ENCODE data around the gene ZNF469. TPM values are rescaled to one million over a fixed set of nuclear protein-coding genes. Genes with fewer than 3 reads are reported as not detected.

The ZNF469 gene
- total and polyA plus RNA-seq, 2 of the 13 experiments (the other 11 are each of a cell fraction or from before 2014, with no cell fraction given), result not detected

- TF ChIP-seq HNRNPL (IDR thresholded peaks at IDR 0.05; ENCODE audit: low read depth, low read length), result no peak
- no peak for TF ChIP-seq ZNF746 (CRISPR knock-in tag; IDR thresholded peaks at IDR 0.05)
- 0 out of 2 replicates have a peak, but pooled peaks have one; percentile 23 for TF ChIP-seq ZNF713 (CRISPR knock-in tag; IDR thresholded peaks at IDR 0.05)
These were observed 15.6 kb downstream of the ZNF469 start (continued) for GRCh38 chr16:88398170-88398873.

- peaks cover 4% of the 10 kb centered on the region; the same call in 1 of the 2 replicates for H4K20me1 ChIP-seq (ENCODE audit: insufficient read depth, low read length)
- WGBS (ENCODE audit: low lambda C conversion rate), result 37% methylated on average over 8 of the region's 8 CpGs
These were observed 16.1 kb downstream of the ZNF469 start for GRCh38 chr16:88398874-88399178.

More at GRCh38 chr16:88398874-88399178, 16.1 kb downstream of the ZNF469 start:
- no peak overlapping the region for H3K9ac ChIP-seq (ENCODE audit: insufficient read depth, low read depth, low read length)
- no peak for DNase-seq (ENCODE audit: low spot score)
- POLR2A ChIA-PET, result no interaction called here
- H2AFZ ChIP-seq (ENCODE audit: low read length), result no peak overlapping the region
- no peak overlapping the region for H3K4me3 ChIP-seq (replicated peaks in 1 of 3; ENCODE audit: insufficient read depth in 1 of 3, low read depth in 2 of 3, low read length in 3 of 3)
- intact Hi-C loops (cut with micrococcal nuclease; ENCODE audit: unreplicated experiment), result no loop called here
- in situ Hi-C loops (cut with HindIII; ENCODE audit: extremely low pct_ligation_motif_present, low pct_unique_long_range_greater_than_20kb), result no loop called here
- peaks cover 17% of the 10 kb centered on the region for H3K4me1 ChIP-seq (ENCODE audit: insufficient read depth, low read length)
- peaks cover 17 to 71% of the 10 kb centered on the region in 2 experiments for H3K27me3 ChIP-seq (ENCODE audit: control insufficient read depth in 1 of 2, insufficient read depth in 2 of 2, low read length in 2 of 2)
- H3K79me2 ChIP-seq (ENCODE audit: insufficient read depth, low read length), result no peaks in the 10 kb centered on the region
- CTCF ChIA-PET (ENCODE audit: low intra/inter-chr PET ratio, low total read pairs), result no interaction called here
- no peaks in the 10 kb centered on the region for H3K9me3 ChIP-seq (ENCODE audit: low read length)
- TF ChIP-seq ZNF12 (CRISPR knock-in tag; IDR thresholded peaks at IDR 0.05) (peak; percentile 62; the same call in 1 of the 2 replicates), RBAK (CRISPR knock-in tag; IDR thresholded peaks at IDR 0.05) (peak; percentile 92), TRAFD1 (CRISPR knock-in tag; IDR thresholded peaks at IDR 0.05; ENCODE audit: borderline replicate concordance) (no peak), LCORL (IDR thresholded peaks at IDR 0.05) (no peak), LCORL (CRISPR knock-in tag; IDR thresholded peaks at IDR 0.05) (0 out of 2 replicates have a peak, but pooled peaks have one; percentile 17), ARNTL (CRISPR knock-in tag; IDR thresholded peaks at IDR 0.05) (0 out of 2 replicates have a peak, but pooled peaks have one; percentile 17), ZFP91 (CRISPR knock-in tag; IDR thresholded peaks at IDR 0.05; ENCODE audit: borderline replicate concordance) (no peak), ZBTB39 (CRISPR knock-in tag; IDR thresholded peaks at IDR 0.05) (0 out of 2 replicates have a peak, but pooled peaks have one; percentile 27)
- no peak overlapping the region for H3K4me2 ChIP-seq (ENCODE audit: low read depth, low read length)
- no peaks in the 10 kb centered on the region for H3K36me3 ChIP-seq (replicated peaks in 1 of 2; ENCODE audit: control insufficient read depth in 1 of 2, insufficient read depth in 2 of 2, low read length in 2 of 2)
- no TSS peak for BruUV-seq (replicated peaks)
- FAIRE-seq, result no peak
- H3K27ac ChIP-seq (ENCODE audit: extremely low read length, insufficient read depth, low read length), result no peak overlapping the region
- no peak for ATAC-seq
